GDM1 (cell line): ENCODE results near the gene MEGF11.

Experiments used
- DNase-seq: peaks from one replicate; lab custom pipeline; 2025; lab: John Stamatoyannopoulos, UW

Gene MEGF11

GRCh38 chr15:65914981-65915925 is 338.3 kb downstream of the MEGF11 start:
- DNase-seq = no peak

- no peak for DNase-seq
Measured at GRCh38 chr15:65914386-65914785, 339.2 kb downstream of the MEGF11 start.

GRCh38 chr15:65913631-65914199 is 339.8 kb downstream of the MEGF11 start:
- DNase-seq = no peak

GRCh38 chr15:65912235-65912634 is 341.3 kb downstream of the MEGF11 start:
- no peak for DNase-seq

- no peak for DNase-seq
Measured at GRCh38 chr15:65910341-65910740, 343.2 kb downstream of the MEGF11 start.

GRCh38 chr15:65909831-65910230 is 343.7 kb downstream of the MEGF11 start:
- no peak for DNase-seq

GRCh38 chr15:65908876-65909275 is 344.7 kb downstream of the MEGF11 start:
- no peak for DNase-seq

- no peak for DNase-seq
Measured at GRCh38 chr15:65907661-65908060, 345.9 kb downstream of the MEGF11 start.

- no peak for DNase-seq
Measured at GRCh38 chr15:65906396-65906795, 347.2 kb downstream of the MEGF11 start.

GRCh38 chr15:65904301-65904700 is 349.2 kb downstream of the MEGF11 start:
- no peak for DNase-seq

GRCh38 chr15:65903296-65904073 is 350.1 kb downstream of the MEGF11 start:
- no peak for DNase-seq

- peak; percentile 81 for DNase-seq
Measured at GRCh38 chr15:65902373-65902772, 351.2 kb downstream of the MEGF11 start.

GRCh38 chr15:65901836-65902235 is 351.7 kb downstream of the MEGF11 start:
- no peak for DNase-seq

- DNase-seq = no peak
Measured at GRCh38 chr15:65901336-65901735, 352.2 kb downstream of the MEGF11 start.

GRCh38 chr15:65900488-65900887 is 353.1 kb downstream of the MEGF11 start:
- DNase-seq = no peak

GRCh38 chr15:65896236-65896635 is 357.3 kb downstream of the MEGF11 start:
- DNase-seq = no peak

GRCh38 chr15:65893060-65893459 is 360.5 kb downstream of the MEGF11 start:
- no peak for DNase-seq

GRCh38 chr15:65888981-65889380 is 364.6 kb downstream of the MEGF11 start:
- no peak for DNase-seq

GRCh38 chr15:65887565-65887964 is 366.0 kb downstream of the MEGF11 start:
- DNase-seq = no peak

- DNase-seq = no peak
Measured at GRCh38 chr15:65885668-65886218, 367.8 kb downstream of the MEGF11 start.

- DNase-seq = no peak
Measured at GRCh38 chr15:65884511-65884910, 369.0 kb downstream of the MEGF11 start.

GRCh38 chr15:65883571-65883970 is 370.0 kb downstream of the MEGF11 start:
- no peak for DNase-seq
